ENCODE results near the gene KSR2.

- no peak for TF ChIP-seq POLR2A (IDR thresholded peaks at IDR 0.05)
- no peak for TF ChIP-seq CTCF (IDR thresholded peaks at IDR 0.05)
These were observed 521.0 kb downstream of the KSR2 start for GRCh38 chr12:117447665-117448366.

All from testis (tissue), 2 donors.